Measurements from ENCODE around the gene NIPAL3.

Gene NIPAL3

DNA sequence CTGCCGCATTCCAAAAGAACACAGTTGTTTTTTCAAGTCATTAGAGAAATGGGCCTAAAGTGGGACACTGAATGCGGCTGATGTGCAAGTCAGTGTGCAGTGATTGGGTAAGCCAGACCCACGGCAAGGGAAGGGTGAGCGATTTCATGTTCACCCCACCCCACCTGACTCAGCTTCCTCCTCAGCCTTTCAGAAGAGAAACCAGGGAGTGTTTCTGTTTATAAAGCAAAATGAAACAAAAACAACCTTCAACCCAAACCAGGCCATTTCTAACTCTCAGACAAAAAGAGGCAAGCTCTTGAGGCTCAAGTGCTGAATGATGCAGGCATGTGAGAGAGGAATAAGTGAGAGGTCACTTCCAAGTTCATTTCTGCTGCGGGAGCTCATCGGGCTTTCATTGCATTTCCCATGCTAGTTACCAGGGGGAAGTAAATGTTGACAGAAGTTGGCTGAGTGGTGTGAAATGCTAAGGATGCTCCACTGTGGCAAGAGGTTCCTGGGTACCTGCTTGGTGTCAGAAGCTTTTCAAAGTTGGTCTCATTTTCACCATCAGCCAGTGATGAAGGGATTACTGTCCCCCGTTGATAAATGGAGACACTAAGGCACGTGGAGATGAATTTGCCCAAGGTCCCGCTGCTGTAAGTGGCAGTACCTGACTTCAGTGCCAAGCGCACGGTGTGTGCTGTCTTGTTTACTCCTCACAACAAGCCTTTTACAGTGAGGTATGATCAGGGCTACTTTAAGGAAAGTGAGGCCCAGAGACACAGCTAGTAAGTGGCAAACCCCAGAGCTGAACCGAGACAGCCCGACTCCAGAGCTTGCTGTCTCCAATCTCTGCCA lies 31.1 kb upstream of the NIPAL3 start:
- TF ChIP-seq, protein P1, sequence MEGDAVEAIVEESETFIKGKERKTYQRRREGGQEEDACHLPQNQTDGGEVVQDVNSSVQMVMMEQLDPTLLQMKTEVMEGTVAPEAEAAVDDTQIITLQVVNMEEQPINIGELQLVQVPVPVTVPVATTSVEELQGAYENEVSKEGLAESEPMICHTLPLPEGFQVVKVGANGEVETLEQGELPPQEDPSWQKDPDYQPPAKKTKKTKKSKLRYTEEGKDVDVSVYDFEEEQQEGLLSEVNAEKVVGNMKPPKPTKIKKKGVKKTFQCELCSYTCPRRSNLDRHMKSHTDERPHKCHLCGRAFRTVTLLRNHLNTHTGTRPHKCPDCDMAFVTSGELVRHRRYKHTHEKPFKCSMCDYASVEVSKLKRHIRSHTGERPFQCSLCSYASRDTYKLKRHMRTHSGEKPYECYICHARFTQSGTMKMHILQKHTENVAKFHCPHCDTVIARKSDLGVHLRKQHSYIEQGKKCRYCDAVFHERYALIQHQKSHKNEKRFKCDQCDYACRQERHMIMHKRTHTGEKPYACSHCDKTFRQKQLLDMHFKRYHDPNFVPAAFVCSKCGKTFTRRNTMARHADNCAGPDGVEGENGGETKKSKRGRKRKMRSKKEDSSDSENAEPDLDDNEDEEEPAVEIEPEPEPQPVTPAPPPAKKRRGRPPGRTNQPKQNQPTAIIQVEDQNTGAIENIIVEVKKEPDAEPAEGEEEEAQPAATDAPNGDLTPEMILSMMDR (IDR thresholded peaks at IDR 0.05; ENCODE audit: insufficient read depth, low read depth, low read length, missing control alignments): no peak
- DNase-seq (ENCODE audit: low read depth): peak; percentile 76
- no peak overlapping the region for H3K4me3 ChIP-seq (ENCODE audit: low read depth, low read length)

DNA sequence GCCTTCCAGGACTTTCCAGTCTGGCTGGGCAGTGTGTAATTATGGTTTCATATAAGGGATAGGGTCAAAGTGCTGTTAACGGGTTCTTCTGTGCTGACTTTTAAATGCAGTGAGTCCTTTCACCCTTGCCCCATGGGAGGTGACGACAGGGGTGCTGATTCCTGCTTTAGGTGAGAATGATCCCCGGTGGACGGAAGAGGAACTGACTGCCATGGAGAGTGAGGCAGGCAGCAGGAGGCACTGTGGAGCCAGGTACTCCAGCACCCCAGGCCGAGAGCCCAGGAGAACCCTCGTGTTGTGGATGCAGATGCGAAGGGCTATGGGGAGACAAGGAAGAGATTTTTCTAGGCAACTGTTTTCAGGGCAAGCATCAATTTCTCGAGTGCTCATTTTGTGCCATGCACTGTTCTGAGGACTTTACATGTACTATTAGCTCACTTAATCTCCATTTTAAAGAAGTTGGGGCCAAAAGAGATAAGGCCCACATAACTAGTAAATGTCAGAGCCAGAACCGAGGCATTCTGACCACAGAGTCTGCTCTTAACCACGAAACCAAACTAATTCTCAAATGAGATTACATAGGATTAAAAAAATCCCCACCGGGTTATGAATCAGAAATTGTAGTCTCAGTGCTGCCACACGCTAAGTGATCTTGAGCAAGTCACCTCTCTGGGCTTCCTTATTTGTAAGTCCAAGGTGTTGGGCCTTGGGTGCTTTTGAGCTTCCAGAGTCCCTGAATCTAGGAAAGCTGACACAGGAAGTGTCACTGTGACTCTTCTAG lies 30.3 kb upstream of the NIPAL3 start:
- no peak overlapping the region for H3K4me3 ChIP-seq (ENCODE audit: low read depth, low read length)
- DNase-seq (ENCODE audit: low read depth): peak; percentile 49
- TF ChIP-seq, protein P1 (IDR thresholded peaks at IDR 0.05; ENCODE audit: insufficient read depth, low read depth, low read length, missing control alignments): peak; percentile 51

DNA sequence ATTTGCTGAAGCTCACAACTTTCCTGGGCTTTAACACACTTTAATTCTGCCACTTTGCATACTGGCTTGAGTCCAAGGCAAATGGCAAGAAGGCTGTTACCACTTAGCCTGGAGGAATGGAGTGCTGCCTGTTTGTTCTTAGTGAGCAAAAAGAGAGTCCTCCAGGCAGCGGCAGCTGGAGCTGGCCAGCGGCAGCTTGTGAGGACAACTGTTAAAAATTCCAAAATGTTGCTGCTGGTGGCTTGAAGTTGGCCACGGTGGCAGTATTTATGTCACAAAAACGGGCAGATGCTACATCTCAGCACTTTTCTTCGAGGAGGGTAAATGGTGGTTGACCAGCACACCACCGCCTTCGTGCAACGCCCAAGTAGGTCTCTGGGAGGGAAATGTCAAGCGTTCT lies 29.4 kb upstream of the NIPAL3 start:
- DNase-seq (ENCODE audit: low read depth): no peak
- TF ChIP-seq, protein P1 (IDR thresholded peaks at IDR 0.05; ENCODE audit: insufficient read depth, low read depth, low read length, missing control alignments): no peak
- H3K4me3 ChIP-seq (ENCODE audit: low read depth, low read length): no peak overlapping the region

DNA sequence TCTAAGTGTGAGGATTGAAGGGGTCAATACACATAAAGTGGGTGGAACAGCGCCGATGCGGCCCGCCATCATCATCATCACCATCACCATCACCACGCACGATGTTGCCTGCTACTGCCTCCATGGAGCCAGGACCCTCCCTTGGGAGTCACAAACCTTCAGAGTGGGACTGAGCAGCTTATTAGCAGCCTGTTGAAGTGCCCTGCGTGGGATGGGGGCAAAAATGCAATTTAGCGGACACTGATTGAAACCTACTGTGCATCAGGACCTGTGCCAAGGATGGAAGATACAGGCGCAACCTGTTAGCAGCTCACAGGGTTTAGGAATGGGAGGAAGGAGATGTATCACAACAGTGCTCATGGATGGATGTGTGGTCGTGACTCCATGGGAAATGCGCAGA lies 28.7 kb upstream of the NIPAL3 start:
- TF ChIP-seq, protein P1 (IDR thresholded peaks at IDR 0.05; ENCODE audit: insufficient read depth, low read depth, low read length, missing control alignments): no peak
- H3K4me3 ChIP-seq (ENCODE audit: low read depth, low read length): no peak overlapping the region
- DNase-seq (ENCODE audit: low read depth): no peak

DNA sequence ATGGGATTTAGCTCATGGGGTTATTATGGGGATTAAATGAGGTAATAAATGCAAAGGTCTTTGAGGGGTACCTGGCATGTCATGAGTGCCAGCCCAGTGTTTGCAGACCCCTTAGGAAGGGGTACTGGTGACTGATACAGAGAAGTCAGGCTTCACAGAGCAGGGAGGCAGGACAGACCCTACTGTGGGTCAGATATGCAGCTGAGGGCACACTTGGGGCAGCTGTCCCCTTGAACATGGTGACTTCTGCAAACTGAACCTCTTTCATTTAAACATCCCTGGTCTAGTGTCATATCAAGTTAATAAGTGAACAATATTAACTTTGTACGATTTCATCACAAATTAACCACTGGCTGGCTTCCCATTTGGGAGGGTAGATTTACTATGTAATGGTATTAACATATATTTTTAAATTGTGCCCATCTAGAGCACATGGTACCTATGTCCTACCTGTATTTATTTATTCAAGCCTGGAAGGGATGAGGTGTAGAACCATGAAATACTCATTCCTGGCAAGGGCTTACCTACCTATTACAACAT lies 27.9 kb upstream of the NIPAL3 start:
- TF ChIP-seq, protein P1 (IDR thresholded peaks at IDR 0.05; ENCODE audit: insufficient read depth, low read depth, low read length, missing control alignments): no peak
- no peak for DNase-seq (ENCODE audit: low read depth)
- H3K4me3 ChIP-seq (ENCODE audit: low read depth, low read length): no peak overlapping the region

DNA sequence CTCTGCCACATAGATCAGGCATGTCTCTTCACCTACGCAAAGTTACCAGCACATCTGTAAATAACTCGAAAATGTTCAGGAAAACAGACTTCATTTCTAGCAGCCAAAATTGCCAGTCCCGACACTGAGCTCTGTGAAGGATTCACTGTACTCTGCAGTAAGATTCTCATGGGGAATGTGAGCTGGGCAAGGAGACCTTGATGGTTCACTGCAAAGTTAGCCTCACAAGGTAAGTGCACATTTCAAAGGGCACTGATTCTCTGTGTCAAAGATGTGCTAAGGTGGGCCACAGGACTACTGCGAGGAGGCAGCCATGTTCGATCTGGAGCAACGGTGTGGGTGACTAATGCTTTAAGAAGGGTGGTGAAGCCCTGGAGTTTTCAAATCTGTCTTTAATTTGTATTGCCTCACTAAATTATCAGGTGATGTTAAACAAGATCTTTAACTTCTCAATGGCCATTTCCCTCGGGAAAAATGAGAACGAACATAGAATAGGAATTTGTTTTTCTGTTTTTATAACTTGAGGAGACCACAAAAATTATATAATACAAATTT lies 27.2 kb upstream of the NIPAL3 start:
- H3K4me3 ChIP-seq (ENCODE audit: low read depth, low read length): no peak overlapping the region
- TF ChIP-seq, protein P1 (IDR thresholded peaks at IDR 0.05; ENCODE audit: insufficient read depth, low read depth, low read length, missing control alignments): no peak
- no peak for DNase-seq (ENCODE audit: low read depth)

Measured in GM12865 (cell line).